Muscle layer of colon (tissue), 2 donors: ENCODE measurements around the gene CD164.
A peak's percentile ranks its signal among the peaks of the same experiment; 100 is the strongest.

Experiments
- H3K27ac ChIP-seq: one replicate; pipeline ENCODE4 v1.7.0; 2013; ENCODE audit warnings: low read depth, mild to moderate bottlenecking, low read length, moderate library complexity
- H3K27me3 ChIP-seq, 2 donors: one replicate each; pipeline ENCODE4 v1.7.0; 2013; ENCODE audit warnings: low read length in 2 of 2, mild to moderate bottlenecking in 2 of 2; ENCODE audit not compliant: insufficient read depth in 2 of 2, control insufficient read depth in 1 of 2
- H3K36me3 ChIP-seq: one replicate; pipeline ENCODE4 v1.7.0; 2013; ENCODE audit warnings: mild to moderate bottlenecking, low read length; ENCODE audit not compliant: insufficient read depth
- H3K4me1 ChIP-seq: one replicate; pipeline ENCODE4 v1.7.0; 2013; ENCODE audit warnings: mild to moderate bottlenecking, low read length; ENCODE audit not compliant: insufficient read depth
- H3K4me3 ChIP-seq, 2 donors: one replicate each; pipeline ENCODE4 v1.7.0; 2013; ENCODE audit warnings: low read length in 2 of 2, low read depth in 1 of 2, mild to moderate bottlenecking in 1 of 2, moderate library complexity in 1 of 2
- H3K9ac ChIP-seq: one replicate; pipeline ENCODE4 v1.7.0; 2013; ENCODE audit warnings: low read length
- H3K9me3 ChIP-seq: one replicate; pipeline ENCODE4 v1.7.0; 2013; ENCODE audit warnings: mild to moderate bottlenecking, low read length
- donor health status: abdominal sarcoma.
- donor health status: Adenocarcinoma of cecum.

CD164 gene

GRCh38 chr6:109393886-109394281 lies 11.6 kb upstream of the CD164 start:
- H3K9me3 ChIP-seq = no peaks in the 10 kb centered on the region
- no peaks in the 10 kb centered on the region for H3K27me3 ChIP-seq
- H3K27ac ChIP-seq = no peak overlapping the region

GRCh38 chr6:109393157-109393885 lies 11.1 kb upstream of the CD164 start:
- H3K9me3 ChIP-seq = no peaks in the 10 kb centered on the region
- no peak overlapping the region for H3K27ac ChIP-seq
- no peaks in the 10 kb centered on the region for H3K36me3 ChIP-seq
- H3K27me3 ChIP-seq = no peaks in the 10 kb centered on the region
- no peak overlapping the region for H3K4me3 ChIP-seq
- H3K4me1 ChIP-seq = no peaks in the 10 kb centered on the region
- H3K9ac ChIP-seq = no peak overlapping the region

More at GRCh38 chr6:109393886-109394281, 11.6 kb upstream of the CD164 start:
- no peak overlapping the region for H3K9ac ChIP-seq
- no peaks in the 10 kb centered on the region for H3K4me1 ChIP-seq
- H3K36me3 ChIP-seq = no peaks in the 10 kb centered on the region
- no peak overlapping the region for H3K4me3 ChIP-seq

- Histone ChIP-seq H3K9ac (no peak overlapping the region), H3K9me3 (no peaks in the 10 kb centered on the region), H3K36me3 (no peaks in the 10 kb centered on the region), H3K27ac (no peak overlapping the region), H3K4me1 (peaks cover 5% of the 10 kb centered on the region), H3K4me3 (no peak overlapping the region), H3K27me3 (no peaks in the 10 kb centered on the region)
These were observed 7.5 kb upstream of the CD164 start for GRCh38 chr6:109389650-109390274.

GRCh38 chr6:109388265-109388664 lies 6.0 kb upstream of the CD164 start:
- Histone ChIP-seq H3K36me3 (no peaks in the 10 kb centered on the region), H3K4me1 (peaks cover 18% of the 10 kb centered on the region), H3K27me3 (no peaks in the 10 kb centered on the region), H3K4me3 (no peak overlapping the region), H3K9me3 (no peaks in the 10 kb centered on the region), H3K9ac (no peak overlapping the region), H3K27ac (no peak overlapping the region)

- Histone ChIP-seq H3K9me3 (no peaks in the 10 kb centered on the region), H3K27ac (peak overlapping the region; percentile 100), H3K36me3 (no peaks in the 10 kb centered on the region), H3K9ac (peak overlapping the region; percentile 72), H3K4me3 (peak overlapping the region; percentile 88 to 99), H3K4me1 (peaks cover 33% of the 10 kb centered on the region), H3K27me3 (no peaks in the 10 kb centered on the region)
These were observed 1.2 kb upstream of the CD164 start for GRCh38 chr6:109383438-109383940.

- no peaks in the 10 kb centered on the region for H3K9me3 ChIP-seq
- no peaks in the 10 kb centered on the region for H3K27me3 ChIP-seq
- H3K4me1 ChIP-seq = peaks cover 38% of the 10 kb centered on the region
- peak overlapping the region; percentile 88 to 99 for H3K4me3 ChIP-seq
- H3K27ac ChIP-seq = peak overlapping the region; percentile 100
- H3K36me3 ChIP-seq = peaks cover under 1% of the 10 kb centered on the region
- H3K9ac ChIP-seq = peak overlapping the region; percentile 72
These were observed 540 bp upstream of the CD164 start for GRCh38 chr6:109382576-109383437.

- Histone ChIP-seq H3K4me3 (peak overlapping the region; percentile 88 to 99), H3K9ac (peak overlapping the region; percentile 72), H3K36me3 (peaks cover 8% of the 10 kb centered on the region), H3K9me3 (no peaks in the 10 kb centered on the region), H3K27ac (peak overlapping the region; percentile 100), H3K27me3 (no peaks in the 10 kb centered on the region), H3K4me1 (peaks cover 38% of the 10 kb centered on the region)
These were observed 1.1 kb downstream of the CD164 start for GRCh38 chr6:109381061-109381746.

GRCh38 chr6:109379711-109380110 lies 2.6 kb downstream of the CD164 start:
- H3K27me3 ChIP-seq = no peaks in the 10 kb centered on the region
- peak overlapping the region; percentile 72 for H3K9ac ChIP-seq
- peak overlapping the region in 1 of 2 donors; percentile 88 for H3K4me3 ChIP-seq
- H3K9me3 ChIP-seq = no peaks in the 10 kb centered on the region
- H3K27ac ChIP-seq = no peak overlapping the region
- peaks cover 21% of the 10 kb centered on the region for H3K36me3 ChIP-seq
- H3K4me1 ChIP-seq = peaks cover 32% of the 10 kb centered on the region

- Histone ChIP-seq H3K27me3 (no peaks in the 10 kb centered on the region), H3K9me3 (no peaks in the 10 kb centered on the region), H3K27ac (no peak overlapping the region), H3K36me3 (peaks cover 36% of the 10 kb centered on the region), H3K4me1 (peaks cover 20% of the 10 kb centered on the region), H3K9ac (no peak overlapping the region), H3K4me3 (no peak overlapping the region)
These were observed 4.5 kb downstream of the CD164 start for GRCh38 chr6:109377717-109378116.

GRCh38 chr6:109374326-109374892 lies 7.9 kb downstream of the CD164 start:
- H3K36me3 ChIP-seq = peaks cover 50% of the 10 kb centered on the region

More at GRCh38 chr6:109374326-109374892, 7.9 kb downstream of the CD164 start:
- Histone ChIP-seq H3K27me3 (no peaks in the 10 kb centered on the region), H3K4me3 (no peak overlapping the region), H3K9ac (no peak overlapping the region), H3K27ac (no peak overlapping the region), H3K9me3 (no peaks in the 10 kb centered on the region), H3K4me1 (peaks cover 11% of the 10 kb centered on the region)
